ENCODE data around the gene CFAP206.

GRCh38 chr6:87395431-87395830 lies 12.3 kb upstream of the CFAP206 start:
- no peak for TF ChIP-seq CTCF (IDR thresholded peaks at IDR 0.05)
- no peak for TF ChIP-seq MAFK (IDR thresholded peaks at IDR 0.05; ENCODE audit: partially characterized antibody)
- TF ChIP-seq CHD2 (IDR thresholded peaks at IDR 0.05; ENCODE audit: low read length, partially characterized antibody), result no peak
- TF ChIP-seq USF2 (IDR thresholded peaks at IDR 0.05), result no peak
- no peak for TF ChIP-seq SREBF2 (IDR thresholded peaks at IDR 0.05)

Data from A549 (cell line).